ENCODE results near the gene ST6GAL1. TPM values are rescaled to one million over a fixed set of nuclear protein-coding genes. Genes with fewer than 3 reads are reported as not detected.
A peak's percentile ranks its signal among the peaks of the same experiment; 100 is the strongest.

The ST6GAL1 gene
- total and polyA plus RNA-seq, 2 of the 13 experiments (the other 11 are each of a cell fraction or from before 2014, with no cell fraction given), result 79.9 to 164 TPM

GRCh38 chr3:187041362-187042307, 111.3 kb downstream of the ST6GAL1 start (continued):
- TF ChIP-seq ZNF501 (CRISPR knock-in tag; IDR thresholded peaks at IDR 0.05), result 0 out of 2 replicates have a peak, but pooled peaks have one; percentile 19
- no peak for TF ChIP-seq ZFY (CRISPR knock-in tag; IDR thresholded peaks at IDR 0.05)
- TF ChIP-seq ZNF34 (CRISPR knock-in tag; IDR thresholded peaks at IDR 0.05; ENCODE audit: borderline replicate concordance), result no peak
- no peak for TF ChIP-seq SYNCRIP (IDR thresholded peaks at IDR 0.05; ENCODE audit: insufficient read depth, low read depth, low read length)
- 0 out of 2 replicates have a peak, but pooled peaks have one; percentile 32 for TF ChIP-seq CHD4 (IDR thresholded peaks at IDR 0.05; ENCODE audit: borderline replicate concordance, low read length)
- TF ChIP-seq, protein P1, sequence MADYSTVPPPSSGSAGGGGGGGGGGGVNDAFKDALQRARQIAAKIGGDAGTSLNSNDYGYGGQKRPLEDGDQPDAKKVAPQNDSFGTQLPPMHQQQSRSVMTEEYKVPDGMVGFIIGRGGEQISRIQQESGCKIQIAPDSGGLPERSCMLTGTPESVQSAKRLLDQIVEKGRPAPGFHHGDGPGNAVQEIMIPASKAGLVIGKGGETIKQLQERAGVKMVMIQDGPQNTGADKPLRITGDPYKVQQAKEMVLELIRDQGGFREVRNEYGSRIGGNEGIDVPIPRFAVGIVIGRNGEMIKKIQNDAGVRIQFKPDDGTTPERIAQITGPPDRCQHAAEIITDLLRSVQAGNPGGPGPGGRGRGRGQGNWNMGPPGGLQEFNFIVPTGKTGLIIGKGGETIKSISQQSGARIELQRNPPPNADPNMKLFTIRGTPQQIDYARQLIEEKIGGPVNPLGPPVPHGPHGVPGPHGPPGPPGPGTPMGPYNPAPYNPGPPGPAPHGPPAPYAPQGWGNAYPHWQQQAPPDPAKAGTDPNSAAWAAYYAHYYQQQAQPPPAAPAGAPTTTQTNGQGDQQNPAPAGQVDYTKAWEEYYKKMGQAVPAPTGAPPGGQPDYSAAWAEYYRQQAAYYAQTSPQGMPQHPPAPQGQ (CRISPR knock-in tag; IDR thresholded peaks at IDR 0.05; ENCODE audit: borderline replicate concordance), result no peak
- no peak for TF ChIP-seq PAF1 (CRISPR knock-in tag; IDR thresholded peaks at IDR 0.05)
- TF ChIP-seq ZNF644 (CRISPR knock-in tag; IDR thresholded peaks at IDR 0.05; ENCODE audit: low read depth), result peak; percentile 13; the same call in 1 of the 2 replicates
- TF ChIP-seq TFDP1 (CRISPR knock-in tag; IDR thresholded peaks at IDR 0.05; ENCODE audit: borderline replicate concordance), result no peak
- no peak for TF ChIP-seq ZFAT (CRISPR knock-in tag; conservative IDR thresholded peaks at IDR 0.05)
- no peak for TF ChIP-seq ZNF235 (CRISPR knock-in tag; IDR thresholded peaks at IDR 0.05; ENCODE audit: borderline replicate concordance)
- TF ChIP-seq ZNF7 (CRISPR knock-in tag; IDR thresholded peaks at IDR 0.05), result no peak
- peak; percentile 93 for TF ChIP-seq SKI (IDR thresholded peaks at IDR 0.05; ENCODE audit: partially characterized antibody)
- peak; percentile 77 for TF ChIP-seq NAIF1 (CRISPR knock-in tag; IDR thresholded peaks at IDR 0.05; ENCODE audit: borderline replicate concordance)
- peak; percentile 19; the same call in 1 of the 2 replicates for TF ChIP-seq ATM (IDR thresholded peaks at IDR 0.05; ENCODE audit: borderline replicate concordance)
- no peak for TF ChIP-seq ZZZ3 (CRISPR knock-in tag; IDR thresholded peaks at IDR 0.05; ENCODE audit: borderline replicate concordance)
- no peak for TF ChIP-seq MXD4 (CRISPR knock-in tag; IDR thresholded peaks at IDR 0.05)
- TF ChIP-seq YEATS4 (CRISPR knock-in tag; IDR thresholded peaks at IDR 0.05; ENCODE audit: borderline replicate concordance), result peak; percentile 77
- peak; percentile 75 for TF ChIP-seq SOX13 (IDR thresholded peaks at IDR 0.05)
- TF ChIP-seq SOX13 (CRISPR knock-in tag; conservative IDR thresholded peaks at IDR 0.05 in 1 of 2, IDR thresholded peaks at IDR 0.05 in 1 of 2), result peak in 1 of 2 experiments; percentile 96; a peak in 2 of 4 replicates
- TF ChIP-seq SAFB2 (CRISPR knock-in tag; IDR thresholded peaks at IDR 0.05; ENCODE audit: borderline replicate concordance, low read depth), result no peak
- TF ChIP-seq SCMH1 (CRISPR knock-in tag; IDR thresholded peaks at IDR 0.05; ENCODE audit: borderline replicate concordance), result no peak
- TF ChIP-seq, protein P2, sequence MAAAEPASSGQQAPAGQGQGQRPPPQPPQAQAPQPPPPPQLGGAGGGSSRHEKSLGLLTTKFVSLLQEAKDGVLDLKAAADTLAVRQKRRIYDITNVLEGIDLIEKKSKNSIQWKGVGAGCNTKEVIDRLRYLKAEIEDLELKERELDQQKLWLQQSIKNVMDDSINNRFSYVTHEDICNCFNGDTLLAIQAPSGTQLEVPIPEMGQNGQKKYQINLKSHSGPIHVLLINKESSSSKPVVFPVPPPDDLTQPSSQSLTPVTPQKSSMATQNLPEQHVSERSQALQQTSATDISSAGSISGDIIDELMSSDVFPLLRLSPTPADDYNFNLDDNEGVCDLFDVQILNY (CRISPR knock-in tag; conservative IDR thresholded peaks at IDR 0.05), result no peak
- TF ChIP-seq NFKBIZ (CRISPR knock-in tag; IDR thresholded peaks at IDR 0.05), result peak; percentile 41; the same call in 1 of the 2 replicates

Data from HepG2 (cell line).